ENCODE results near the gene PLBD2.

The PLBD2 gene

GRCh38 chr12:113408756-113409298 lies 50.4 kb downstream of the PLBD2 start:
- no peak overlapping the region for H3K4me3 Mint-ChIP-seq
- H3K27me3 Mint-ChIP-seq (ENCODE audit: low read depth, poor library complexity), result peaks cover 37% of the 10 kb centered on the region
- DNase-seq, result no peak
- TF ChIP-seq CTCF (IDR thresholded peaks at IDR 0.05), result no peak
- no peaks in the 10 kb centered on the region for H3K36me3 Mint-ChIP-seq (ENCODE audit: low read depth)
- H3K9me3 Mint-ChIP-seq, result no peaks in the 10 kb centered on the region
- H3K27ac Mint-ChIP-seq, result no peak overlapping the region
- H3K4me1 Mint-ChIP-seq, result no peaks in the 10 kb centered on the region

DNA sequence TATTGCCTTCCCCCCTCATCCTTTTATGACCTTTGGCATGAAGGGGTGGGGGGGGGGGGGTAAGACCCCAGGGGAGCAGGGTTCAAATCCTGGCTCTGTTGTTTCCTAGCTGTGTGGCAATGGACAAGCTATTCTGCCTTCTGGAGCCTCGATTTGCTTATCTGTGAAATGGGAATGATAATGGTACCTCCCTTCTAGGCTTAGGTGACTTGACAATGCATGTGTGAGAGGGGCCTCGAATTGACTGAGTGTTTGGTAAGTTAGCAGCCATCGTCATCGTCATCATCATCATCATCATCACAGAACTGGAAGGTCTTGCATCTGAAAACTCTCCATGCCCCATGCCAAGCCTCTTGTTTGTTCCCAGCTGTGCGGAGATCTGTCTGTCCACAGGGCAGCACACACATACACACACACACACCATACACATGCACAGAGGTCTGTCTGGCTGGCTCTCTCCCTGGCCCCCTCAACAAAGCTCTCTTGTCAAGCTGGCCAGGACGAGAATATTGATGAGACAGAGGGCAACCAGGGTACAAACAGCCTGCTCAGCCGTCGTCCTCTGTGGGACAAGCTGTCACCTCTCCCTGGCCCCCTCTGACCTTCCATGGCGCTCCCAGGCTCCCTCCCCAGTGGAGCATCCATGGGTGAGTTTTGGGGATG lies 51.2 kb downstream of the PLBD2 start:
- Mint-ChIP-seq H3K36me3 (ENCODE audit: low read depth) (no peaks in the 10 kb centered on the region), H3K9me3 (no peaks in the 10 kb centered on the region), H3K27ac (no peak overlapping the region), H3K27me3 (ENCODE audit: low read depth, poor library complexity) (peaks cover 30% of the 10 kb centered on the region), H3K4me1 (no peaks in the 10 kb centered on the region), H3K4me3 (no peak overlapping the region)
- no peak for DNase-seq
- TF ChIP-seq CTCF (IDR thresholded peaks at IDR 0.05), result no peak

GRCh38 chr12:113413488-113413939 lies 55.1 kb downstream of the PLBD2 start:
- TF ChIP-seq CTCF (IDR thresholded peaks at IDR 0.05), result no peak
- Mint-ChIP-seq H3K4me1 (peaks cover 21% of the 10 kb centered on the region), H3K27me3 (ENCODE audit: low read depth, poor library complexity) (peaks cover 29% of the 10 kb centered on the region), H3K36me3 (ENCODE audit: low read depth) (no peaks in the 10 kb centered on the region), H3K27ac (no peak overlapping the region), H3K9me3 (no peaks in the 10 kb centered on the region), H3K4me3 (no peak overlapping the region)
- no peak for DNase-seq

DNA sequence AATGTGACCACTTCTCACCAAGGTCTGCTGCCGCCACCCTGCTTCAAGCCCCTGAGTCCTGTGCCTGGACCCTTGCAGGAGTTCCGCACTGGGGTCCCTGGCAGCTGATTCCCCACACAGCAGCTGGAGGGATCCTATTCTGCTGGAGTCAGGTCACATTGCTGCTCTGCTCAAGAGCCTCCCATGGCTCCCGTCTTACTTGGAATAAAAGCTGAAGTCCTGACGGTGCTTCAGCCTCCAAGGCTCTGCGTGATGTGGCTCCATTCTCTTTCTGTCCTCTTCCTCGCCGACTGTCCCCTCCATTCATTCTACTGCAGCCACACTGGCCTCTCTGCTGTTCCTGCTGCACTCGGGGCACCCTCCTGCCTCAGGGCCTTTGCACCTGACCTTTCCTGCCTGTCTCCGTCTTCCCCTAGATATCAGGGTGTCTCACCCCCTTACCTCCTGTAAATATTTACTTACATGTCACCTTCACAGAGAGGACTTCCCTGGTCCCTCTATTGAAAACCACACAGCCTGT lies 56.2 kb downstream of the PLBD2 start:
- Mint-ChIP-seq H3K4me3 (no peak overlapping the region), H3K36me3 (ENCODE audit: low read depth) (no peaks in the 10 kb centered on the region), H3K27ac (peak overlapping the region; percentile 63), H3K9me3 (no peaks in the 10 kb centered on the region), H3K4me1 (peaks cover 29% of the 10 kb centered on the region), H3K27me3 (ENCODE audit: low read depth, poor library complexity) (peaks cover 22% of the 10 kb centered on the region)
- TF ChIP-seq CTCF (IDR thresholded peaks at IDR 0.05), result no peak
- no peak for DNase-seq

DNA sequence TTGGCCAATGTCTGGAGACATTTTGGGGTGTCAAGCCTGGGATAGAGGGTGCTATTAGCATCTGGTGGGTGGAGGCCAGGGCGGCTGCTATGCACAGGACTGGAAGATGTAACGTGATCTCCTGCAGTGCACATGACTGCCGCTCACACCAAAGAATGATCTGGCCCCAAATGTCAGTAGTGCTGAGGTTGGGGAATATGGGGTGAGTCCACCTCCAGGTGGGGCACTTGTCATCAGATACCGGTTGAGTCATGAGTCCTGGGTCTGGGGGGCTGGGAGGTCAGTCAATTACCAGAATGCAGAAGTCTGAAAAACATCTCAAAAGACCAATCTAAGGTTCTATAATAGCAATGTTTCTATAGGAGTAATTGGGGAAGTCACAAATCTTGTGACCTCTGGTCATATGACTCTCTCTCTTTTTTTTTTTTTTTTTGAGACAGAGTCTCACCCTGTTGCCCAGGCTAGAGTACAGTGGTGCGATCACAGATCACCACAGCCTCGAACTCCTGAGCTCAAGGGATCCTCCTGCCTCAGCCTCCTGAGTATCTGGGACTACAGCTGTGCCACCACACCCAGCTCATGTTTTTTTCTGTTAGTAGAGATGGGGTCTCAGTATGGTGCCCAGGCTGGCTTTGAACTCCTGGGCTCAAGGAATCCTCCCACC lies 57.8 kb downstream of the PLBD2 start:
- Mint-ChIP-seq H3K27ac (no peak overlapping the region), H3K9me3 (no peaks in the 10 kb centered on the region), H3K36me3 (ENCODE audit: low read depth) (no peaks in the 10 kb centered on the region), H3K27me3 (ENCODE audit: low read depth, poor library complexity) (peaks cover 7% of the 10 kb centered on the region), H3K4me1 (peaks cover 29% of the 10 kb centered on the region), H3K4me3 (no peak overlapping the region)
- DNase-seq, result no peak
- no peak for TF ChIP-seq CTCF (IDR thresholded peaks at IDR 0.05)

Data from nephron progenitor cell (in vitro differentiated cells).